Esophagus squamous epithelium (tissue), 4 donors: ENCODE results near the gene TPCN2.

Experiments
- CTCF ChIP-seq, 6 experiments: fragments of 450-650 bp in 4 of 6; fragments of 200-600 bp in 2 of 6; sonication (generic) in 2 of 6; IDR thresholded peaks; one replicate each; pipeline ENCODE4 v1.5.1; 2016 to 2019; ENCODE audit warnings: antibody characterized with exemption in 6 of 6, mild to moderate bottlenecking in 4 of 6, moderate library complexity in 4 of 6
- POLR2A ChIP-seq, 4 donors: fragments of 450-650 bp; IDR thresholded peaks; one replicate each; pipeline ENCODE4 v1.6.1; 2017; ENCODE audit warnings: antibody characterized with exemption in 4 of 4, mild to moderate bottlenecking in 4 of 4, moderate library complexity in 3 of 4

- TF ChIP-seq CTCF (IDR thresholded peaks at IDR 0.05) (no peak), POLR2A (IDR thresholded peaks at IDR 0.05) (no peak)
These were observed 61.7 kb downstream of the TPCN2 start for GRCh38 chr11:69110451-69110850.
